ENCODE data around the gene WDR86. TPM values are rescaled to one million over a fixed set of nuclear protein-coding genes. Genes with fewer than 3 reads are reported as not detected.
A peak's percentile ranks its signal among the peaks of the same experiment; 100 is the strongest.

The WDR86 gene
- total and polyA plus RNA-seq, 2 of the 8 experiments (the other 6 are each of a cell fraction or from before 2014, with no cell fraction given) = 12.7 to 15.8 TPM

GRCh38 chr7:151343516-151343915 lies 66.3 kb downstream of the WDR86 start:
- H3K23me2 ChIP-seq (ENCODE audit: low read depth, low read length) = peaks cover 4% of the 10 kb centered on the region
- H3K56ac ChIP-seq (replicated peaks; ENCODE audit: insufficient read length, low read depth, low read length) = no peak overlapping the region
- no peak overlapping the region for H2BK15ac ChIP-seq (ENCODE audit: low read length)
- H2BK120ac ChIP-seq (replicated peaks; ENCODE audit: low read depth, low read length) = no peak overlapping the region
- peaks cover 0 to 1% of the 10 kb centered on the region in 2 experiments for H4K20me1 ChIP-seq (replicated peaks in 1 of 2; ENCODE audit: control insufficient read depth in 1 of 2, insufficient read depth in 2 of 2, low read length in 2 of 2)
- H3K36me3 ChIP-seq (ENCODE audit: control insufficient read depth in 2 of 4, insufficient read depth in 4 of 4, low read length in 3 of 4) = peaks cover 0 to 21% (median 9%) of the 10 kb centered on the region in 4 experiments; a peak in 6 of 8 replicates
- no peak overlapping the region for H2BK12ac ChIP-seq (ENCODE audit: low read depth, low read length)
- no peak overlapping the region for H2AK5ac ChIP-seq (ENCODE audit: low read depth, low read length)
- H2BK20ac ChIP-seq (ENCODE audit: low read length) = no peak overlapping the region
- no peak overlapping the region for H3K4me3 ChIP-seq (ENCODE audit: extremely low read depth in 1 of 4, insufficient read depth in 2 of 4, low read depth in 3 of 4, low read length in 4 of 4)
- H3K27ac ChIP-seq (ENCODE audit: low read depth, low read length) = no peak overlapping the region
- H2AFZ ChIP-seq (ENCODE audit: low read length) = no peak overlapping the region
- H3K79me2 ChIP-seq (ENCODE audit: control insufficient read depth in 1 of 2, insufficient read depth in 2 of 2, low read length in 2 of 2) = peaks cover 0 to 14% of the 10 kb centered on the region in 2 experiments; a peak in 2 of 4 replicates
- H4K91ac ChIP-seq (replicated peaks; ENCODE audit: insufficient read length, low read length) = no peak overlapping the region
- H4K8ac ChIP-seq (ENCODE audit: extremely low read depth, insufficient read depth, low read length) = no peak overlapping the region
- H2BK5ac ChIP-seq (ENCODE audit: low read depth, low read length) = no peak overlapping the region
- no peak overlapping the region for H3K9ac ChIP-seq (replicated peaks in 1 of 4; ENCODE audit: extremely low read depth in 1 of 4, low read depth in 3 of 4, low read length in 3 of 4)
- POLR2A ChIA-PET (ENCODE audit: partially characterized antibody) = interaction anchor here (1.0 kb wide), 1 partner anchor 22 kb away, joined by 3 read pairs; no protein-coding TSS in a partner anchor
- DNase-seq (ENCODE audit: low read depth in 1 of 2, low spot score in 2 of 2) (peak in 1 of 2 experiments; percentile 28), FAIRE-seq (no peak)
- H3K79me1 ChIP-seq (ENCODE audit: low read depth, low read length) = no peaks in the 10 kb centered on the region
- 88% methylated on average over 9 of the region's 9 CpGs; no CpG with 5 or more reads in 1 of the 2 experiments for WGBS, 2 experiments (ENCODE audit: extremely low coverage in 1 of 2, insufficient coverage in 1 of 2, insufficient read length in 1 of 2, insufficient replicate concordance in 2 of 2, low coverage in 1 of 2, low lambda C conversion rate in 2 of 2, missing lambda C conversion rate in 1 of 2)
- CTCF ChIA-PET (ENCODE audit: partially characterized antibody) = interaction anchor here (0.7 to 8.5 kb wide), 7 partner anchors 12 to 97 kb away, joined by 3 to 75 read pairs (median 3); no protein-coding TSS in a partner anchor
- no peak overlapping the region for H3K14ac ChIP-seq (ENCODE audit: insufficient read length)
- H3K18ac ChIP-seq (ENCODE audit: extremely low read depth, low read length) = no peak overlapping the region
- H3K27me3 ChIP-seq (replicated peaks in 1 of 4; ENCODE audit: control insufficient read depth in 3 of 4, extremely low read depth in 1 of 4, insufficient read depth in 3 of 4, low read length in 3 of 4) = no peaks in the 10 kb centered on the region
- H3K4me1 ChIP-seq (replicated peaks in 1 of 4; ENCODE audit: control insufficient read depth in 3 of 4, insufficient read depth in 4 of 4, low read length in 3 of 4) = no peaks in the 10 kb centered on the region; a peak in 2 of 7 replicates
- no peak overlapping the region for H3K4me2 ChIP-seq (ENCODE audit: insufficient read depth in 1 of 2, low read depth in 2 of 2, low read length in 2 of 2)
- H3K4ac ChIP-seq (replicated peaks; ENCODE audit: insufficient read length, low read depth, low read length) = no peak overlapping the region
- no peak overlapping the region for H4K5ac ChIP-seq (ENCODE audit: insufficient read length, low read depth, low read length)
- H3K9me3 ChIP-seq (ENCODE audit: insufficient read depth in 2 of 2, low read depth in 1 of 2, low read length in 1 of 2) = no peaks in the 10 kb centered on the region
- H3K23ac ChIP-seq (ENCODE audit: insufficient read length) = no peak overlapping the region
- TF ChIP-seq CEBPB (IDR thresholded peaks at IDR 0.05; ENCODE audit: low read depth, low read length) (no peak), EP300 (IDR thresholded peaks at IDR 0.05; ENCODE audit: borderline replicate concordance in 1 of 2, low read depth in 2 of 2, low read length in 2 of 2) (no peak), TAF7 (optimal IDR thresholded peaks at IDR 0.05; ENCODE audit: borderline replicate concordance, low read depth, low read length) (no peak), SRF (IDR thresholded peaks at IDR 0.05; ENCODE audit: low read depth, low read length) (no peak), SP1 (IDR thresholded peaks at IDR 0.05; ENCODE audit: low read depth, low read length) (no peak), SIRT6 (IDR thresholded peaks at IDR 0.05; ENCODE audit: low read length) (no peak), TCF12 (IDR thresholded peaks at IDR 0.05; ENCODE audit: low read depth, low read length) (no peak), PHF8 (conservative IDR thresholded peaks at IDR 0.05; ENCODE audit: low read depth, low read length) (no peak)
